ENCODE data around the gene ARHGAP4.

The ARHGAP4 gene

DNA sequence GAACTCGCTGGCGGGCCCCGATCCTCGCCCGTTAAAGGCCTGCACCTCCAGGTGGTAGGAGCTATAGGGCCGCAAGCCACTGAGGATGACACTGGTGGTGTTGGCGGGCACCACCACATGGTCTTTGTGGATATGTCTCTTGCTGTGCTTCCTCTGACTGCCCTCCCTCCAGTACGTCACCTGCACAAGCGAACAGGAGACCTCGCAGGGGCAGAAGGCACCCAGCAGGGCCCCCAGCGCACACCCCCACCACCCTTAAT is 60.8 kb downstream of the ARHGAP4 start:
- Histone ChIP-seq H4K20me1 (ENCODE audit: insufficient read depth, low read length) (no peaks in the 10 kb centered on the region), H3K9me2 (ENCODE audit: low read depth, low read length) (no peaks in the 10 kb centered on the region), H3K9ac (ENCODE audit: low read length) (no peak overlapping the region), H2AFZ (ENCODE audit: low read length) (no peak overlapping the region), H3K79me2 (ENCODE audit: insufficient read depth, low read length) (no peaks in the 10 kb centered on the region), H3K4me2 (ENCODE audit: low read length) (no peak overlapping the region), H3F3A (ENCODE audit: insufficient read depth, low read length) (no peaks in the 10 kb centered on the region), H3K4me1 (ENCODE audit: insufficient read depth, low read length, severe bottlenecking) (no peaks in the 10 kb centered on the region), H3K27ac (ENCODE audit: low read depth, low read length, poor library complexity, severe bottlenecking) (no peak overlapping the region), H3K9me3 (ENCODE audit: low read length) (no peaks in the 10 kb centered on the region), H3K4me3 (ENCODE audit: low read depth, low read length, poor library complexity, severe bottlenecking) (no peak overlapping the region), H3K27me3 (ENCODE audit: insufficient read depth, low read length) (no peaks in the 10 kb centered on the region), H3K36me3 (ENCODE audit: insufficient read depth, low read length) (no peaks in the 10 kb centered on the region)
- TF ChIP-seq EZH2 (IDR thresholded peaks at IDR 0.05; ENCODE audit: borderline replicate concordance, low read length) = no peak
- TF ChIP-seq, protein P1, sequence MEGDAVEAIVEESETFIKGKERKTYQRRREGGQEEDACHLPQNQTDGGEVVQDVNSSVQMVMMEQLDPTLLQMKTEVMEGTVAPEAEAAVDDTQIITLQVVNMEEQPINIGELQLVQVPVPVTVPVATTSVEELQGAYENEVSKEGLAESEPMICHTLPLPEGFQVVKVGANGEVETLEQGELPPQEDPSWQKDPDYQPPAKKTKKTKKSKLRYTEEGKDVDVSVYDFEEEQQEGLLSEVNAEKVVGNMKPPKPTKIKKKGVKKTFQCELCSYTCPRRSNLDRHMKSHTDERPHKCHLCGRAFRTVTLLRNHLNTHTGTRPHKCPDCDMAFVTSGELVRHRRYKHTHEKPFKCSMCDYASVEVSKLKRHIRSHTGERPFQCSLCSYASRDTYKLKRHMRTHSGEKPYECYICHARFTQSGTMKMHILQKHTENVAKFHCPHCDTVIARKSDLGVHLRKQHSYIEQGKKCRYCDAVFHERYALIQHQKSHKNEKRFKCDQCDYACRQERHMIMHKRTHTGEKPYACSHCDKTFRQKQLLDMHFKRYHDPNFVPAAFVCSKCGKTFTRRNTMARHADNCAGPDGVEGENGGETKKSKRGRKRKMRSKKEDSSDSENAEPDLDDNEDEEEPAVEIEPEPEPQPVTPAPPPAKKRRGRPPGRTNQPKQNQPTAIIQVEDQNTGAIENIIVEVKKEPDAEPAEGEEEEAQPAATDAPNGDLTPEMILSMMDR (IDR thresholded peaks at IDR 0.05; ENCODE audit: low read length) = no peak

DNA sequence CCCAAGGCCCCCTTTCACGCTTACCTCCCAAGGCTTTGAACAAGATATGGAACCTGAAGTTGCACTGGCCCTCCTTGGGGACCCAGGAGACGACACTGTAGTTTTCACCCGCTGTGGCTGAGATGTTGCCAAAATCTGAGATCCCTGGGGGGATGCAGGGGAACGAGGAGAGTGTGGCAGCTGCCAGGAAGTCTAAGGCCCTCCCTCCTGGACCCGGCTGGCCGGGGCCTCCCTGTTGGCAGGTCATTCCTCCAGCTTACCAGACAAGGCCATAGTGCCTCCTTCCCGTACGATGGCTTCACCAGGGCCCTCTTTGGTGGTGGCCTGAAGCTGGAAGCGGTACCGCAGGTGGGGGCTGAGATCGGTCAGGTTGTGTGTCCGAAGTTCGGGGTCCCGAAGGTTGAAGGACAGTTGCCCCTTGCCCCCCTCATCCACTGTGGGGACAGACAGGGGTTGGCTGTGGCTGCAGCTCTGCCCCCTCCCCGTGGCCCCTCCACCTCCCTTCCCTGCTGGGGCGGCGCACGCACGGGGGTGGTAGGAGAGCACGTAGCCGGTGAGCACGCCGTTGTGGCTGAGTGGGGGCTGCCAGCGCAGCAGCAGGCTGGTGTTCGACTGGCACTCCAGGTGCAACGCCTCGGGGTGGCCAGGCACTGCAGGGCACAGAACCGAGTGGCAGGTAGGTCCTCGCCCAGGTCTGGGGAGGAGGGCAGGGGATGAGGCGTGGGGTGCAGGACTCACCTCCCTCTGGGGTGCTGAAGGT is 61.3 kb downstream of the ARHGAP4 start:
- Histone ChIP-seq H3K4me1 (ENCODE audit: insufficient read depth, low read length, severe bottlenecking) (no peaks in the 10 kb centered on the region), H3K27me3 (ENCODE audit: insufficient read depth, low read length) (no peaks in the 10 kb centered on the region), H4K20me1 (ENCODE audit: insufficient read depth, low read length) (no peaks in the 10 kb centered on the region), H2AFZ (ENCODE audit: low read length) (no peak overlapping the region), H3K79me2 (ENCODE audit: insufficient read depth, low read length) (no peaks in the 10 kb centered on the region), H3K9ac (ENCODE audit: low read length) (no peak overlapping the region), H3K4me2 (ENCODE audit: low read length) (no peak overlapping the region), H3K27ac (ENCODE audit: low read depth, low read length, poor library complexity, severe bottlenecking) (no peak overlapping the region), H3K4me3 (ENCODE audit: low read depth, low read length, poor library complexity, severe bottlenecking) (no peak overlapping the region), H3K9me3 (ENCODE audit: low read length) (no peaks in the 10 kb centered on the region), H3K9me2 (ENCODE audit: low read depth, low read length) (no peaks in the 10 kb centered on the region), H3K36me3 (ENCODE audit: insufficient read depth, low read length) (no peaks in the 10 kb centered on the region), H3F3A (ENCODE audit: insufficient read depth, low read length) (no peaks in the 10 kb centered on the region)
- no peak for TF ChIP-seq EZH2 (IDR thresholded peaks at IDR 0.05; ENCODE audit: borderline replicate concordance, low read length)
- TF ChIP-seq, protein P1 (IDR thresholded peaks at IDR 0.05; ENCODE audit: low read length) = no peak

DNA sequence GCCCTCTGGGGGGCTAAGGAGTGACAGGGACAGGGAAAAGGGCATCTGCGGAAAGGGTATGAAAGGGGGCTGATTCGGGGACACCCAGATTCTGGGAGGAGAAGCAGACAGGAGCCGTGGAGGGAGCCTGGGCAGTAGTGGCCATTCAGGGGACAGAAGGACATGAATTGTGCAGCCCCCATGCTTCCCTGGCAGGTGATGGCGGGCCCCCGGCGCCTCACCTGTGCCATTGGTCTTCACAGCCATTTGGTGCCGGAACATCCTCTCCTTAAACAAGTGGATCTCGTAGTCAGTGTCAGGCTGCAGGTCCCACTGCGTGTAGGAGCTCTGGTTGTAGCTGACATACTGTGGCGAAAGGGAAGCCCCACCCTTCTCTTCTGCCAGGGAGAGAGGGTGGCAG is 62.0 kb downstream of the ARHGAP4 start:
- Histone ChIP-seq H3K4me2 (ENCODE audit: low read length) (no peak overlapping the region), H3K27ac (ENCODE audit: low read depth, low read length, poor library complexity, severe bottlenecking) (no peak overlapping the region), H3K9ac (ENCODE audit: low read length) (no peak overlapping the region), H2AFZ (ENCODE audit: low read length) (no peak overlapping the region), H3K4me1 (ENCODE audit: insufficient read depth, low read length, severe bottlenecking) (no peaks in the 10 kb centered on the region), H3K9me3 (ENCODE audit: low read length) (no peaks in the 10 kb centered on the region), H4K20me1 (ENCODE audit: insufficient read depth, low read length) (no peaks in the 10 kb centered on the region), H3K79me2 (ENCODE audit: insufficient read depth, low read length) (no peaks in the 10 kb centered on the region), H3K27me3 (ENCODE audit: insufficient read depth, low read length) (no peaks in the 10 kb centered on the region), H3K36me3 (ENCODE audit: insufficient read depth, low read length) (no peaks in the 10 kb centered on the region), H3K4me3 (ENCODE audit: low read depth, low read length, poor library complexity, severe bottlenecking) (no peak overlapping the region), H3K9me2 (ENCODE audit: low read depth, low read length) (no peaks in the 10 kb centered on the region), H3F3A (ENCODE audit: insufficient read depth, low read length) (no peaks in the 10 kb centered on the region)
- TF ChIP-seq EZH2 (IDR thresholded peaks at IDR 0.05; ENCODE audit: borderline replicate concordance, low read length) = no peak
- TF ChIP-seq, protein P1 (IDR thresholded peaks at IDR 0.05; ENCODE audit: low read length) = no peak
